Renal pelvis (tissue), 4 donors: Measurements from ENCODE around the gene RYR3. TPM values are rescaled to one million over a fixed set of nuclear protein-coding genes. Genes with fewer than 3 reads are reported as not detected.

Source experiments
- DNase-seq: peaks from one replicate; pipeline ENCODE4 v3.0.0-alpha.2; 2013
- polyA plus RNA-seq, 3 donors: library from polyadenylated mRNA; unstranded; fragments of 120-200 nt; gene quantifications; one replicate each; pipeline ENCODE4 v1.2.1, GENCODE V29; 2013; ENCODE audit not compliant: insufficient read length in 3 of 3

The RYR3 gene
- polyA plus RNA-seq, 3 donors: 8.2 to 19.2 (median 14.2) TPM

DNA sequence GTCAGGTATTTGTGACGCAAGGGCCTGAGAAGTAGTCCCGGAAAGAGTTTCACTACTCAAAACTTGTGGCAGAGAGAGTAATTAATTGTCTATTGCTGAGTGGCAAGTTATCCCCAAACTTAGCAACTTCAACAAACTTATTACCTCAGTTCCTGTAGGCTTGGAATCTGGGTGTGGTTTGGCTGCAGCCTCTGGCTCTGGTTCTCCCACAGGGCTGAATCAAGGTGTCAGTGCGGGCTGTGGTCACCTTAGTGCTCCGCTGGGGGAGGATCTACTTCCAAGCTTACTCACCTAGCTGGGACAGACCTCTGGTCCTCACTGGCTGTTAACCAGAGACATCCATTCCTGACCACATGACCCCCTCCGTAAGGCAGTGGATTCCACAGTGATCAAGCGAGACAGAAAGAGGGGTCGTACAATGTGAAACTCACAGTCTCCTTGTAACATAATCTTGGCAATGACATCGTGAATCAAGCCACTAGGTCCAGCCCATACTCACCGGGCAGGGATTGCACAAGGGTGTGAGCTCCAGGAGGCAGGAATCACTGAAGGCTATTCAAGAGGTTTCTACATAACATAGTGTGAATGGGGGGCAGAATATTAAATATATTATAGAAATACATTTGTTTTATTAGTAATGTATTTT lies 138.3 kb downstream of the RYR3 start:
- peak; percentile 37 for DNase-seq

DNA sequence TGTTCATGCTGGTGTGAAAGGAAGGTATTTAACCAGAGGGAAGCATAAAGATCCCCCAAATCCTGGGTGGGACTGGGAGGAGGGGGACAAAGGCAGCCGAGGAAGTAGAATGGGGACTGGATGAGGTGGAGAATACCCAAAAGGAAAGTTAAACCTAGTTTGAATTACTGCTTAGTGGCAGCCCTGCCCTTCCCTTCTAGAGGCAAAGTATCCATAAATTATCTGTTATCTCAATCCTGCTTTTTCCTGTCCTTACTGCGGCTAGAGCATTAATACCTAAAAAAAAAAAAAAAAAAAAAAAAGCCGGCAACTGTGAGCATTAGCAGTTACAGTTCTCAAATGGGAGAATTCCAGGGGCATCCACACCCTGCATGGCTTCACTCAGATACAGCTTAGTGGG lies 139.0 kb downstream of the RYR3 start:
- DNase-seq: no peak

DNA sequence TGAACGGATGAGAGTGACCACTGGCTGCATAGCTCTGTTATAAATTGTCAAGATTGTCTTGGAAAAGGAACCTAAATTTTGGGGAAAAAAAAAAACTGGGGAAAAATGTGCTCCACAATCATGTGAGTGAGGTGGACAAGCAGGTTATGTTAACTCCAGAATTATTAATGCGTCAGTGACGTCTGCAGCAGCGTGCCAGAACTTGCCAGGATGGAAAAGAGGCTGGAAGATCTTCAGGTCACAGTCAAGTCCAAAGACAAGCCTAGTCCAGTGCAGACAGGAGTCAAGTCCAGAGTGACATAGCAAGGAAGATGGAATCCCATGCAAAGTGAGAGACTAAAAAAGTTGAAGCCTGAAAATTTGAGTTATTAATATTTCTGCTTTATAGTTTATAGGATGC lies 140.6 kb downstream of the RYR3 start:
- DNase-seq: no peak

GRCh38 chr15:33453761-33454160 lies 143.0 kb downstream of the RYR3 start:
- DNase-seq: peak; percentile 35

DNA sequence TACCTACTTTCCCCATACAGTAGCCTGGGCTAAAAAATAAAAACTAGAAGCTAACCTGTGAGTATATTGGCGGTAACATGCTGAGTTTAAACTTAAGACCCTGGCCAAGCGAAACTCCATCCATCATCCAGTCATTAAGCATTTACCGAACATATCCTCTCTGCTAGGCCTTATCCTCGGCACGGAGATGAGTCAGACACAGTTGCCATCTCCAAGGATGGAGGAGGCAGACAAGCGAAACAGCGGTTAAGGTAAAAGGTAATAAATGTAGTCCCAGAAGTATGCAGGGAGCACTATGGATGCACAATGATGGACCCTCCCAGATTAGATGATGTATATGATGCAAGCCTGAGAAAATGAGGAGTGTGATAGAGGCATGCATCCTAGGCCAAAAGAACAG lies 143.6 kb downstream of the RYR3 start:
- no peak for DNase-seq

DNA sequence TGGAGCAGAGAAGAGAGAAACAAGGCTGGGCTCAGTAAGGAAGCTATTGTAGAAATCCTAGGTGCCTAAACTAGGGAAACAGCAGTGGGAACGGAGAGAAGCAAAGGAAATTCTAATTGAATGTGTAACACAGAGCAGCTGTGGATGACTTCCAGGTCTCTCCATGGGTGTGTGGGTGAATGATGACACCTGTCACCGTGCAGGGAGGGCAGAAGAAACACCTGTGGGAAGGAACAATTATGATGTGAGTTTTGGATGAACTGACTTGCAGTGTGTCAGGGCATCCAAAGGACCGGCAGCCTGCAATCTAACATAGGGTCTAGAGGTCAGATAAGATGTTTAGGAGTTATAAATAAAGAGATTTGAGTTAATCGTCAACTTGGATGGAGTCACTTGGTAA lies 144.2 kb downstream of the RYR3 start:
- DNase-seq: no peak

- DNase-seq: no peak
Measured at GRCh38 chr15:33458421-33458820, 147.7 kb downstream of the RYR3 start.

- no peak for DNase-seq
Measured at GRCh38 chr15:33460166-33460805, 149.5 kb downstream of the RYR3 start.

- DNase-seq: no peak
Measured at GRCh38 chr15:33461671-33462070, 150.9 kb downstream of the RYR3 start.

GRCh38 chr15:33467146-33467815 lies 156.5 kb downstream of the RYR3 start:
- DNase-seq: no peak

- DNase-seq: no peak
Measured at GRCh38 chr15:33467816-33468163, 157.0 kb downstream of the RYR3 start.

DNA sequence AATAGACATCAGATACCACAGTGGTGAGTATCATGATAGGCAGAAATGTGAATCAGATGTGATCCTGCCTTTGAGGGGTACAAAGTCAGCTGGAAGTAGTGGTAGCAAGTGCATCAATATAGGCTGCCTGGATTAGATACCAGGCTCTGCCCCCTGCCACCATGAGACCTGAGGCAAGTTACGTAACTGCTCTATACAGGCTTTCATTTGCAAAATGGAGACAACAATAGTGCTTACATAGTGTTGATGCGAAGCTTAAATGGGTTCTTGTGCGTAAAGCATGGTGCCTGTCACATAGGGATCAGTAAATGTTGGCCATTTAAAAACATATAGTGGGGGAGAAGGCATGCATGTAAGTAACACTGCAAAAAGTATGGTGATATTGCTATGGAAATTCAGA lies 158.0 kb downstream of the RYR3 start:
- no peak for DNase-seq

GRCh38 chr15:33473005-33473404 lies 162.2 kb downstream of the RYR3 start:
- no peak for DNase-seq

GRCh38 chr15:33473714-33474113 lies 162.9 kb downstream of the RYR3 start:
- no peak for DNase-seq

- DNase-seq: no peak
Measured at GRCh38 chr15:33476076-33476475, 165.3 kb downstream of the RYR3 start.

DNA sequence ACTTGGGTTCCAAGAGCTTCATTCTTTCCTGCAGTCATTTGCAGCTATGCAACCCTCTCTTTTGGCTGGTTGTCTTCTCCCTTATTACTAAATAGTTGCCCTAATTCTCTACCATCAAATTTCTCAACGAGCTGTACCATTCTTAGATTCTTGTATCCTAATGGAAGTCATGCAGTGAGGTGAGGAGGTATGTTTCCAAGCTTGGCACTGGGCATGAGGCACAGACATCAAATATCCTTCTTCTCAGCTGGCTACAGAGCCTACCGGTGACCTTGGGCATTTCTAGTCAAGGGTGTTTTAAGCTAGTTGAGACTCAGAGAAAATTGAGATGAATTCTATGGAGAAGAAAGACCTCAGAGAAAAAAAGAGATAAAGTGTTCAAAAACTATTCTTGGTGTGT lies 166.1 kb downstream of the RYR3 start:
- no peak for DNase-seq

DNA sequence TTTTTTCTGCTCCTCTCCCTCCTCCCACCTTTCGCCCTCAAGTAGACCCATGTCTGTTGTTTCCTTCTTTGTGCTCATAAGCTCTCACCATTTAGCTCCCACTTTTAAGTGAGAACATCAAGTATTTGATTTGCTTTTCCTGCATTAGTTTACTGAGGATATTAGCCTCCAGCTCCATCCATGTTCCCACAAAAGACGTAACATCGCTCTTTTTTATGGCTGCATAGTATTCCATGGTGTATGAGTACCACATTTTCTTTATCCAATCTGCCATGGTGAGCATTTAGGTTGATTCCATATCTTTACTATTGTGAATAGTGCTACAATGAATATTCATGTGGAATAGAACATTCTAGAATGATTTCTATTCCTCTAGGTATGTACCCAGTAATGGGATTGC lies 178.6 kb downstream of the RYR3 start:
- no peak for DNase-seq

DNA sequence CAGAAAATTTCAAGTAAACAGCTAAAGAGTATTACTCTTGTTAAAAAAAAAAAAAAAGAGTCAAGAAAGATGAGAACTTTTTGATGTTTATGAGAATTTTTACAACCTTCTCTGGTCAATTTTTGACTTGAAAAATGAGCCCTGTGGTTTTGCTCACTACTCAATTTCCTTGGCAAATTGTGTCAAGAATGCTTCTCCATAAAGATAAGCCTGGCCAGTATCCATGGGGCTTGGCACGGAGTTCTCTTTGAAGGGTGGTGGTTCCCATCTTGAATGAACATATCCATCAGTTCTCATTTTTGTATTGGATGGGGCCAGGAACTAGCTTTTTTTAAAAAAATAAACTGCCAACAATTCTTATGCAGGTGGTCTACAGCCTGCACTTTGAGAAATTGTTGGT lies 179.9 kb downstream of the RYR3 start:
- DNase-seq: no peak

DNA sequence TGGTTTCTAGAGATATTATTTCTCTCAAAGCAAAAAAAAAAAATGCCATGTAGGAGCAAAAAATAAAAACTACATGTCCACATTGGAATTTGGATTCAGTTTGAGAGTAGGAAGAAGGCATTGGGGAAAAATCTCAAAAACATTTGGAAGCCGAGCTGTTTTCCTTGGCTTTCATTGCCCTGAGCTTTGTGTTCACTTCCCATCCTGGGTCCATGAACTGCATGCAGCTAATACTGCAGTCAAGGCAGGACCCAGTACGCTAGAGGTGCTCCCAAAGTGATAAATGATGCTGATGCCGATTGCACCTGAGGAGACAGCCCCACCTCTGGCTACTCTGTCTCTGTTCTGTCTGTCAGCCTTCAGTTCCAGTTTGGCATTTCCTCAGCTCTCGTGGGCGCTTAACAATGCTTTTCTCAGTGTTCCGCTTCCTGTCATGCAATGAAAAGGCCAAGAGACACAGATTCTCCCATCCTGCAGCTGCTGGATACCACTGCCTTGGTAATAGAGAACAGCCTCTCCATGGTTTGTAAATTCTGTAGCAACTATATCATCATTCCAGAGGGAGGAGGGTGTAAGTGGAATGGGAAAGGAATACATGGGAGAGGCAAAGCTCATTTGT lies 181.8 kb downstream of the RYR3 start:
- no peak for DNase-seq

DNA sequence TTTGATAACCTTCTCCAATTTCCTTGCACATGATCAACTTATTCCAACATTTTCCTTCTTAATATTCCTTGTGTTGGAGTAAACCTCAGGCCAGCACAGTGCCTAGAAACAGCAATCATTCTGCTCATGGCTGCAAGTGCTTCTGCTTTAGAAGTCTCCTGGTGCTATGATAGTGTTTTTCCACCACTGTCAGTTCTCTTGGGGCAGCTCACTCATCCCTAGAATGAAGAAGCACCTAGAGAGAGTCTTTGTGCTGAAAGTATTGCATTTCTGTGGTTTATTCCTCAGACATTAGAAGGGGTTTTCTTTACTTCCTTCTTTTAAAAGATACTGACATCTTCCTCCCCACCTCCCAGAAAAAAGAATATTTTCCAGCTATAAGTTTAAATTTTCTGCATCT lies 183.5 kb downstream of the RYR3 start:
- DNase-seq: no peak

DNA sequence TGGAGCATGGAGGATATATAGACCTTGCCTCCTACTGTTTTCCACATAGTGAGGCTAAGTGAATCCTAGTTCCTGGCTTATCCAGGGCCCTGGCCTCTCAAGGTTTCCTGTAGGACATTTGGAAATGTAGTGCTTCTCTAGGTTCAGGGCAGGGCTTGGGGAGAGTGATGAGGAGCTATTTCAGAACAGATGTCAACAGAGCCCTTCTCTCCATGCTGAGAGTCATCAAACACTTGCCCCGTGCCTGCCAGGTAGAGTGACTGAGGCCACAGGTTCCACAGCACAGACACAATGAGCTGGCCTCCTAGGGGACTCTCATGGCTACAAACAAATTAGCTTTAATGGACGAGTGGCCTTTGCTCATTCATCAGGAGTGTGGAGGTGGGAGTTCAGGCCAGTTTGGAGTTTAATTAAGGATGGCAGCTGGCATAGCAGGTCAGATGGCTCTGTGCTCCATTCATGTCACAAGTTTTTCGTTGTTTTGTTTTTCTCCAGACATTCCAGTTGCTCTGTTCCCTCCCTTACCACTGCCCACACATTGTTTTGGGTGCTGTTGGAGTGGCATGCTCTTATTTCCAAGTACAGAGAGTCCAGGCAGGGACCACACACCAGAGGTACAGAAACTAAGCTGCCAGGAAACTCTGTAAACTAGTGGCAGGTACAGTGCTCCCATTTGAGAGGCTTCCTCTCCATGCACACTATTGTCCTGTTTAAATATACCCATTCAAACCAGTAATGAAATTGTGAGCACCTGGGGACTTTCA lies 189.8 kb downstream of the RYR3 start:
- DNase-seq: peak; percentile 38

- no peak for DNase-seq
Measured at GRCh38 chr15:33503681-33504080, 192.9 kb downstream of the RYR3 start.
